OCI-LY3 (cell line): ENCODE data around the gene CYP17A1.

Experiments
- H2AFZ ChIP-seq: fragments of 200-600, 300-600 bp; shearing (Covaris generic); 2 replicates; pipeline ENCODE4 v1.6.0; 2014; ENCODE audit warnings: antibody characterized with exemption, low read depth, low read length
- H3K27ac ChIP-seq: fragments of 200-600, 300-600 bp; sonication (generic); 2 replicates; pipeline ENCODE4 v1.5.1; 2014; ENCODE audit warnings: mild to moderate bottlenecking, low read length, moderate library complexity, mixed read lengths
- H3K27me3 ChIP-seq: fragments of 200-600, 300-600 bp; sonication (generic); 2 replicates; pipeline ENCODE4 v1.6.1; 2014; ENCODE audit warnings: low read depth, low read length, mixed read lengths
- H3K36me3 ChIP-seq: fragments of 200-600, 300-600 bp; sonication (generic); replicated peaks from 2 replicates; pipeline ENCODE3; 2014; ENCODE audit warnings: low read depth, low read length, mixed read lengths
- H3K4me1 ChIP-seq: fragments of 300-600, 200-600 bp; sonication (generic); 2 replicates; pipeline ENCODE4 v1.6.1; 2014; ENCODE audit warnings: low read length, mixed read lengths
- H3K4me2 ChIP-seq: fragments of 200-600, 300-600 bp; sonication (generic); 2 replicates; pipeline ENCODE4 v1.6.1; 2014; ENCODE audit warnings: low read length, mixed read lengths
- H3K4me3 ChIP-seq: fragments of 300-600, 200-600 bp; sonication (generic); 2 replicates; pipeline ENCODE4 v1.5.1; 2014; ENCODE audit warnings: antibody characterized with exemption, mild to moderate bottlenecking, low read length, moderate library complexity
- H3K79me2 ChIP-seq: fragments of 300-600, 200-600 bp; shearing (Covaris generic); 2 replicates; pipeline ENCODE4 v1.6.1; 2014; ENCODE audit warnings: mild to moderate bottlenecking, low read length, mixed read lengths
- H3K9ac ChIP-seq: fragments of 300-600, 200-600 bp; shearing (Covaris generic); 2 replicates; pipeline ENCODE4 v1.6.0; 2014; ENCODE audit warnings: mild to moderate bottlenecking, low read length, moderate library complexity
- H3K9me3 ChIP-seq: fragments of 200-600, 300-600 bp; shearing (Covaris generic); 2 replicates; pipeline ENCODE4 v1.6.1; 2014; ENCODE audit warnings: low read length, mixed read lengths; ENCODE audit not compliant: insufficient read depth
- H4K20me1 ChIP-seq: fragments of 200-600, 300-600 bp; sonication (generic); 2 replicates; pipeline ENCODE4 v1.6.1; 2016; ENCODE audit warnings: low read length, mixed read lengths; ENCODE audit not compliant: insufficient read depth
- CTCF ChIP-seq: fragments of 200-600, 300-600 bp; sonication (generic); IDR thresholded peaks from 2 replicates; pipeline ENCODE4 v1.5.1; 2014; ENCODE audit warnings: antibody characterized with exemption, low read length, low read depth
- EZH2phosphoT487 ChIP-seq: fragments of 200-600 bp; shearing (Covaris generic); IDR thresholded peaks from 2 replicates; pipeline ENCODE4 v1.6.1; 2018; ENCODE audit warnings: antibody characterized with exemption, mixed run types, low read depth

Gene CYP17A1

GRCh38 chr10:102872163-102872562, 35.0 kb upstream of the CYP17A1 start:
- no peaks in the 10 kb centered on the region for H3K4me1 ChIP-seq
- H3K4me3 ChIP-seq: no peak overlapping the region

GRCh38 chr10:102870221-102870620, 33.0 kb upstream of the CYP17A1 start:
- Histone ChIP-seq H4K20me1 (no peaks in the 10 kb centered on the region), H3K4me3 (no peak overlapping the region; the same call in 1 of the 2 replicates), H3K27me3 (no peaks in the 10 kb centered on the region), H3K4me1 (no peaks in the 10 kb centered on the region), H3K79me2 (no peaks in the 10 kb centered on the region), H3K9me3 (no peaks in the 10 kb centered on the region), H3K9ac (no peak overlapping the region), H3K27ac (no peak overlapping the region), H3K36me3 (no peaks in the 10 kb centered on the region), H3K4me2 (peak overlapping the region; percentile 72), H2AFZ (no peak overlapping the region)
- TF ChIP-seq CTCF (no peak), EZH2phosphoT487 (no peak)

More at GRCh38 chr10:102872163-102872562, 35.0 kb upstream of the CYP17A1 start:
- no peaks in the 10 kb centered on the region for H3K79me2 ChIP-seq
- no peak overlapping the region for H3K9ac ChIP-seq
- no peak overlapping the region for H3K27ac ChIP-seq
- no peaks in the 10 kb centered on the region for H3K9me3 ChIP-seq
- TF ChIP-seq EZH2phosphoT487: no peak
- TF ChIP-seq CTCF: no peak
- no peak overlapping the region for H2AFZ ChIP-seq
- no peak overlapping the region for H3K4me2 ChIP-seq
- no peaks in the 10 kb centered on the region for H3K27me3 ChIP-seq
- H3K36me3 ChIP-seq: no peaks in the 10 kb centered on the region
- no peaks in the 10 kb centered on the region for H4K20me1 ChIP-seq

GRCh38 chr10:102869258-102870198, 32.3 kb upstream of the CYP17A1 start, which contains the start of gene AS3MT:
Gene AS3MT (plus strand): TSS chr10:102869470. CDS start chr10:102869593, 123 bp downstream.
- H3K4me1 ChIP-seq: no peaks in the 10 kb centered on the region
- H3K9ac ChIP-seq: peak within 1 kb of the TSS; percentile 61
- H3K9me3 ChIP-seq: no peaks in the 10 kb centered on the region
- no peaks in the 10 kb centered on the region for H3K36me3 ChIP-seq
- no peaks in the 10 kb centered on the region for H3K79me2 ChIP-seq
- TF ChIP-seq EZH2phosphoT487 (no peak), CTCF (no peak)
- peak within 1 kb of the TSS; percentile 84 for H3K4me3 ChIP-seq
- peak within 1 kb of the TSS; percentile 72 for H3K4me2 ChIP-seq
- H2AFZ ChIP-seq: peak within 1 kb of the TSS; percentile 92; the same call in 1 of the 2 replicates
- H3K27ac ChIP-seq: no peak within 1 kb of the TSS
- no peaks in the 10 kb centered on the region for H4K20me1 ChIP-seq
- H3K27me3 ChIP-seq: no peaks in the 10 kb centered on the region

- no peaks in the 10 kb centered on the region for H3K9me3 ChIP-seq
- H3K4me2 ChIP-seq: peak overlapping the region; percentile 72
- H3K4me3 ChIP-seq: peak overlapping the region; percentile 84
- no peak overlapping the region for H3K27ac ChIP-seq
- no peaks in the 10 kb centered on the region for H4K20me1 ChIP-seq
- no peaks in the 10 kb centered on the region for H3K4me1 ChIP-seq
- no peaks in the 10 kb centered on the region for H3K27me3 ChIP-seq
- no peaks in the 10 kb centered on the region for H3K79me2 ChIP-seq
- H3K36me3 ChIP-seq: no peaks in the 10 kb centered on the region
- peak overlapping the region; percentile 92; the same call in 1 of the 2 replicates for H2AFZ ChIP-seq
- H3K9ac ChIP-seq: peak overlapping the region; percentile 61
- no peak for TF ChIP-seq EZH2phosphoT487
- no peak for TF ChIP-seq CTCF
Measured at GRCh38 chr10:102868911-102869257, 31.7 kb upstream of the CYP17A1 start.
